Measurements from ENCODE around the gene CARD18. TPM values are rescaled to one million over a fixed set of nuclear protein-coding genes. Genes with fewer than 3 reads are reported as not detected.
A peak's percentile ranks its signal among the peaks of the same experiment; 100 is the strongest.
"Not testable (repeated sequence)": the region's sequence is repeated elsewhere in the genome, so short reads cannot be mapped to it uniquely, and the experiment has no call there.

CARD18 gene
- total RNA-seq, 2 experiments from 2014 or later = not detected

DNA sequence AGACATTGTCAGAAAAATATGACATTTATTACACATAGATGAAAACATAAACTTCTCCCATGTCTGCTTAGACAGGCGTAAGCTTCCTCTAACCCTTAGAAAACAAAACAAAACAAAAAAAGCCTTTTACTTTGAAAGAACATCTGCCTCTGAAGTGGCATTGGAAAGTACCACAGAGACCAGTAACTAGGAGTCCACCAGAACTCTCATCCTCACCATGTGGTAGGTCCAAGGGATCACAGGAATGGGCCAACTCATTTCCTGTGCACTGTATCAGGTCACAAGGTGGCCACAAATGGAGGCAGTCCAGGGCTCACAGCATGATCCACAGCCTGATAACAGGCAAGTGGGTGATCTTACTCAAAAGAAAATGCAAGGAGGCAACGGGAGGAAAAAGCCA, 40.0 kb downstream of the CARD18 start:
- POLR2A ChIA-PET = interaction anchor here (0.6 kb wide), 1 partner anchor 103 kb away, joined by 3 read pairs; no protein-coding TSS in a partner anchor
- not testable (repeated sequence) for H3K9me3 Mint-ChIP-seq

GRCh38 chr11:105092256-105093239, 47.0 kb downstream of the CARD18 start:
- Mint-ChIP-seq H3K27ac (no peak overlapping the region), H3K4me1 (peaks cover 7% of the 10 kb centered on the region), H3K4me3 (no peak overlapping the region), H3K9me3 (peaks cover 2% of the 10 kb centered on the region), H3K27me3 (peaks cover 20% of the 10 kb centered on the region), H3K36me3 (ENCODE audit: low read depth) (peaks cover 20% of the 10 kb centered on the region)
- DNase-seq = no peak
- POLR2A ChIA-PET = no interaction called here
- CTCF ChIA-PET = no interaction called here

More for the DNA sequence above, 40.0 kb downstream of the CARD18 start:
- Mint-ChIP-seq H3K4me1 (peaks cover 37% of the 10 kb centered on the region), H3K27ac (peak overlapping the region; percentile 95), H3K4me3 (peak overlapping the region; percentile 80), H3K36me3 (ENCODE audit: low read depth) (peaks cover 34% of the 10 kb centered on the region)
- CTCF ChIA-PET, H3K27me3 Mint-ChIP-seq, DNase-seq: not testable (repeated sequence)

Other genes with a start within 250 kb of the CARD18 start
- not detected for gene CASP12, start 241.3 kb downstream of the CARD18 start, total RNA-seq
- gene CASP4, start 171.2 kb downstream of the CARD18 start, total RNA-seq = 100 to 1,000 TPM; 114 to 135 TPM
- gene CASP5, start 116.6 kb downstream of the CARD18 start, total RNA-seq = not detected
- 100 to 1,000 TPM; 101 to 106 TPM for gene CASP1, start 104.6 kb downstream of the CARD18 start, total RNA-seq
- 10 to 100 TPM; 92.5 to 98.8 TPM for gene CARD16, start 94.4 kb downstream of the CARD18 start, total RNA-seq